ENCODE data around the gene RAD51B.

RAD51B gene

DNA sequence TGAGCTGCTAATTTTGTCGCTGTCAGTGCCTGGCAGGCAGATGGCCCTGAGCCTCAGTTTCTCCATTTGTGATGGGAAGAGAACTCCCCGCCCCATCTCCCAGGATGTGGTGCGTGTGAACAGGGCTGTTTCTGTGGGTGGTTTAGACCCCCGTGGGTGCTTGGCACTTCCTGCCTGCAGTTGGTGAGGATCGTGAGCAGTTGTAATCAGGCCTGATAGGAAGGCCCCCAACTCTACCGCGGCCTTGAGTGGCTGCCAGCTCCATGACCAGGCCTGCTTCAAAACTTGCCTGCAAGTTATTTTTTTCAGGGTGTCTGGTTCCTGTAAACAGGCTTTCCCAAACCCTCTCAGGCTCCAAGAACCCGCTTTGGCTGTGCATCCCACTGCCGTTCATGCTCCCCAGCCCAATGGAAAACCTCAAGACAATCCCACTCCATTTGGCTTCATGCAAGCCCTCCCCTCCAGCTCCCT lies 834.9 kb downstream of the RAD51B start:
- no peak for TF ChIP-seq ZFX (IDR thresholded peaks at IDR 0.05)
- TF ChIP-seq, protein P1, sequence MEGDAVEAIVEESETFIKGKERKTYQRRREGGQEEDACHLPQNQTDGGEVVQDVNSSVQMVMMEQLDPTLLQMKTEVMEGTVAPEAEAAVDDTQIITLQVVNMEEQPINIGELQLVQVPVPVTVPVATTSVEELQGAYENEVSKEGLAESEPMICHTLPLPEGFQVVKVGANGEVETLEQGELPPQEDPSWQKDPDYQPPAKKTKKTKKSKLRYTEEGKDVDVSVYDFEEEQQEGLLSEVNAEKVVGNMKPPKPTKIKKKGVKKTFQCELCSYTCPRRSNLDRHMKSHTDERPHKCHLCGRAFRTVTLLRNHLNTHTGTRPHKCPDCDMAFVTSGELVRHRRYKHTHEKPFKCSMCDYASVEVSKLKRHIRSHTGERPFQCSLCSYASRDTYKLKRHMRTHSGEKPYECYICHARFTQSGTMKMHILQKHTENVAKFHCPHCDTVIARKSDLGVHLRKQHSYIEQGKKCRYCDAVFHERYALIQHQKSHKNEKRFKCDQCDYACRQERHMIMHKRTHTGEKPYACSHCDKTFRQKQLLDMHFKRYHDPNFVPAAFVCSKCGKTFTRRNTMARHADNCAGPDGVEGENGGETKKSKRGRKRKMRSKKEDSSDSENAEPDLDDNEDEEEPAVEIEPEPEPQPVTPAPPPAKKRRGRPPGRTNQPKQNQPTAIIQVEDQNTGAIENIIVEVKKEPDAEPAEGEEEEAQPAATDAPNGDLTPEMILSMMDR (conservative IDR thresholded peaks at IDR 0.05), result no peak
- H3K27ac ChIP-seq, result no peak overlapping the region

GRCh38 chr14:68655021-68655831 lies 835.6 kb downstream of the RAD51B start:
- H3K27ac ChIP-seq, result no peak overlapping the region
- TF ChIP-seq, protein P1 (conservative IDR thresholded peaks at IDR 0.05), result no peak
- no peak for TF ChIP-seq ZFX (IDR thresholded peaks at IDR 0.05)

GRCh38 chr14:68655911-68656316 lies 836.3 kb downstream of the RAD51B start:
- H3K27ac ChIP-seq, result no peak overlapping the region
- TF ChIP-seq, protein P1 (conservative IDR thresholded peaks at IDR 0.05), result no peak
- no peak for TF ChIP-seq ZFX (IDR thresholded peaks at IDR 0.05)

DNA sequence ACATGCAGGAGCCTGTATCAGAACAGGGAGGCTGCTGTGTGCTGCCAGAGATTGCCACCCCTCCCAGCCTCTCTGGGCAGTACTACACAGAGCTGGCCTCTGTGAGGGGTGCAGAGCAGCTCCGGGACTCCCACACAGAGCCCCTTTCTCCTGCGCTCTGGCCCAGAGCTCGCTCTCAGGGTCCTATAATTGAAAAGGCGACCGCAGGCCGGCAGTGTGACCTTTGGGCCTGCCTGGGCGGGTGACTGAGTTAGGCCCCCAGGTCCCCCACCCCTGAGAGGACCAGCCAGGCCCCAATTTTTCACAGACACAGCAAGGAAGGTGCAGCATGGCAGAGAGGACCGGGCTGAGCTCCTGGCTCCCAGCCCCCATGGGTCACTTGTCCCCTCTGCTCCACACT lies 836.9 kb downstream of the RAD51B start:
- TF ChIP-seq ZFX (IDR thresholded peaks at IDR 0.05), result no peak
- TF ChIP-seq, protein P1 (conservative IDR thresholded peaks at IDR 0.05), result no peak
- H3K27ac ChIP-seq, result no peak overlapping the region

- H3K27ac ChIP-seq, result no peak overlapping the region
- TF ChIP-seq, protein P1 (conservative IDR thresholded peaks at IDR 0.05), result no peak
- TF ChIP-seq ZFX (IDR thresholded peaks at IDR 0.05), result no peak
Measured at GRCh38 chr14:68657300-68658028, 837.9 kb downstream of the RAD51B start.

- TF ChIP-seq, protein P1 (conservative IDR thresholded peaks at IDR 0.05), result no peak
- no peak for TF ChIP-seq ZFX (IDR thresholded peaks at IDR 0.05)
- no peak overlapping the region for H3K27ac ChIP-seq
Measured at GRCh38 chr14:68658029-68658509, 838.5 kb downstream of the RAD51B start.

Data from C4-2B (cell line).